ENCODE measurements around the gene MUC21. TPM values are rescaled to one million over a fixed set of nuclear protein-coding genes. Genes with fewer than 3 reads are reported as not detected.
"Not testable (repeated sequence)": the region's sequence is repeated elsewhere in the genome, so short reads cannot be mapped to it uniquely, and the experiment has no call there.

The MUC21 gene
- total RNA-seq, 4 donors from 2014 or later = not detected

- TF ChIP-seq POLR2A (IDR thresholded peaks at IDR 0.05) = no peak
- no peak for TF ChIP-seq CTCF (IDR thresholded peaks at IDR 0.05 in 4 of 5, conservative IDR thresholded peaks at IDR 0.05 in 1 of 5)
- Histone ChIP-seq H3K27ac (no peak overlapping the region), H3K27me3 (no peaks in the 10 kb centered on the region), H3K9me3 (no peaks in the 10 kb centered on the region), H3K4me3 (no peak overlapping the region), H3K36me3 (no peaks in the 10 kb centered on the region), H3K4me1 (no peaks in the 10 kb centered on the region)
- ATAC-seq (no peak), DNase-seq (no peak)
- in situ Hi-C loops (cut with MboI; ENCODE audit: low sequenced_read_pairs in 4 of 4) = no loop called here
- intact Hi-C loops (cut with DNase I; ENCODE audit: low total_unique reads) = no loop called here
Measured at GRCh38 chr6:30965140-30965601, 18.3 kb upstream of the MUC21 start.

GRCh38 chr6:30966154-30966553 lies 17.4 kb upstream of the MUC21 start:
- intact Hi-C loops (cut with DNase I; ENCODE audit: low total_unique reads) (no loop called here), in situ Hi-C loops (cut with MboI; ENCODE audit: low sequenced_read_pairs in 4 of 4) (no loop called here)
- Histone ChIP-seq H3K4me3 (no peak overlapping the region), H3K4me1 (no peaks in the 10 kb centered on the region), H3K27me3 (no peaks in the 10 kb centered on the region), H3K27ac (no peak overlapping the region), H3K36me3 (no peaks in the 10 kb centered on the region), H3K9me3 (no peaks in the 10 kb centered on the region)
- ATAC-seq = no peak
- TF ChIP-seq POLR2A (IDR thresholded peaks at IDR 0.05) (no peak), CTCF (IDR thresholded peaks at IDR 0.05 in 4 of 5, conservative IDR thresholded peaks at IDR 0.05 in 1 of 5) (no peak)
- DNase-seq = no peak

- H3K4me3 ChIP-seq; H3K4me1 ChIP-seq; intact Hi-C loops (cut with DNase I; ENCODE audit: low total_unique reads); H3K36me3 ChIP-seq; H3K9me3 ChIP-seq; H3K27me3 ChIP-seq; ATAC-seq; in situ Hi-C loops (cut with MboI; ENCODE audit: low sequenced_read_pairs in 4 of 4); DNase-seq; H3K27ac ChIP-seq: not testable (repeated sequence)
Measured at GRCh38 chr6:30969171-30969570, 14.3 kb upstream of the MUC21 start.

GRCh38 chr6:30970946-30971345 lies 12.6 kb upstream of the MUC21 start:
- H3K27me3 ChIP-seq = no peaks in the 10 kb centered on the region
- intact Hi-C loops (cut with DNase I; ENCODE audit: low total_unique reads) (no loop called here), in situ Hi-C loops (cut with MboI; ENCODE audit: low sequenced_read_pairs in 4 of 4) (no loop called here)
- no peaks in the 10 kb centered on the region for H3K36me3 ChIP-seq
- no peaks in the 10 kb centered on the region for H3K9me3 ChIP-seq
- H3K27ac ChIP-seq = no peak overlapping the region
- DNase-seq (no peak), ATAC-seq (no peak)
- no peaks in the 10 kb centered on the region for H3K4me1 ChIP-seq
- no peak overlapping the region for H3K4me3 ChIP-seq
- no peak for TF ChIP-seq POLR2A (IDR thresholded peaks at IDR 0.05)
- no peak for TF ChIP-seq CTCF (IDR thresholded peaks at IDR 0.05 in 4 of 5, conservative IDR thresholded peaks at IDR 0.05 in 1 of 5)

- Histone ChIP-seq H3K4me1 (no peaks in the 10 kb centered on the region), H3K36me3 (no peaks in the 10 kb centered on the region), H3K9me3 (no peaks in the 10 kb centered on the region), H3K27me3 (no peaks in the 10 kb centered on the region), H3K4me3 (no peak overlapping the region), H3K27ac (no peak overlapping the region)
- intact Hi-C loops (cut with DNase I; ENCODE audit: low total_unique reads) = no loop called here
- in situ Hi-C loops (cut with MboI; ENCODE audit: low sequenced_read_pairs in 4 of 4) = no loop called here
- ATAC-seq = no peak
- DNase-seq = no peak
- no peak for TF ChIP-seq POLR2A (IDR thresholded peaks at IDR 0.05)
- TF ChIP-seq CTCF (IDR thresholded peaks at IDR 0.05 in 4 of 5, conservative IDR thresholded peaks at IDR 0.05 in 1 of 5) = no peak
Measured at GRCh38 chr6:30972816-30973215, 10.7 kb upstream of the MUC21 start.

Measured in gastrocnemius medialis (tissue), 4 donors.